Kidney tubule cell (primary cell): Measurements from ENCODE around the gene CEBPA.

Experiments used
- DNase-seq: peaks from one replicate; pipeline ENCODE4 v3.0.0-alpha.2; 2018; ENCODE audit warnings: low spot score

Gene CEBPA

GRCh38 chr19:33302175-33302973 is at the start of gene CEBPA:
TSS of gene CEBPA (minus strand) at chr19:33302534. CDS start at chr19:33302414, 120 bp downstream.
- peak; percentile 84 for DNase-seq

GRCh38 chr19:33350538-33351309 is 48.4 kb upstream of the CEBPA start:
- no peak for DNase-seq

- no peak for DNase-seq
These were observed 47.3 kb upstream of the CEBPA start for GRCh38 chr19:33349319-33350289.

GRCh38 chr19:33348301-33349010 is 46.1 kb upstream of the CEBPA start:
- DNase-seq, result no peak

GRCh38 chr19:33347300-33347699 is 45.0 kb upstream of the CEBPA start:
- no peak for DNase-seq

GRCh38 chr19:33346665-33347064 is 44.3 kb upstream of the CEBPA start:
- DNase-seq, result no peak

- no peak for DNase-seq
These were observed 42.8 kb upstream of the CEBPA start for GRCh38 chr19:33345163-33345562.

- no peak for DNase-seq
These were observed 42.2 kb upstream of the CEBPA start for GRCh38 chr19:33344573-33344925.

GRCh38 chr19:33343859-33344572 is 41.7 kb upstream of the CEBPA start:
- no peak for DNase-seq

GRCh38 chr19:33343301-33343700 is 41.0 kb upstream of the CEBPA start:
- no peak for DNase-seq

GRCh38 chr19:33340991-33341390 is 38.7 kb upstream of the CEBPA start:
- DNase-seq, result no peak

GRCh38 chr19:33339016-33339984 is 37.0 kb upstream of the CEBPA start:
- no peak for DNase-seq

GRCh38 chr19:33335446-33335845 is 33.1 kb upstream of the CEBPA start:
- no peak for DNase-seq

- DNase-seq, result no peak
These were observed 31.9 kb upstream of the CEBPA start for GRCh38 chr19:33334271-33334670.

GRCh38 chr19:33333642-33334041 is 31.3 kb upstream of the CEBPA start:
- no peak for DNase-seq

GRCh38 chr19:33333151-33333550 is 30.8 kb upstream of the CEBPA start:
- no peak for DNase-seq

- no peak for DNase-seq
These were observed 29.9 kb upstream of the CEBPA start for GRCh38 chr19:33332248-33332647.

GRCh38 chr19:33329736-33330135 is 27.4 kb upstream of the CEBPA start:
- DNase-seq, result no peak

- DNase-seq, result no peak
These were observed 26.7 kb upstream of the CEBPA start for GRCh38 chr19:33329060-33329459.

GRCh38 chr19:33325920-33326319 is 23.6 kb upstream of the CEBPA start:
- DNase-seq, result no peak
